MM.1S (cell line): ENCODE measurements around the gene RALGDS.

Source experiments
- EZH2 ChIP-seq: fragments of 300-600 bp; sonication (generic); optimal IDR thresholded peaks from 2 replicates; pipeline ENCODE3; 2017; ENCODE audit warnings: low read depth, mild to moderate bottlenecking, antibody characterized with exemption, low read length, mixed read lengths
- TF ChIP-seq, protein P1 (sequence below): fragments of 300-600 bp; sonication (generic); IDR thresholded peaks from 2 replicates; pipeline ENCODE4 v1.5.1; 2016; ENCODE audit warnings: antibody characterized with exemption, low read length, mixed read lengths

DNA sequence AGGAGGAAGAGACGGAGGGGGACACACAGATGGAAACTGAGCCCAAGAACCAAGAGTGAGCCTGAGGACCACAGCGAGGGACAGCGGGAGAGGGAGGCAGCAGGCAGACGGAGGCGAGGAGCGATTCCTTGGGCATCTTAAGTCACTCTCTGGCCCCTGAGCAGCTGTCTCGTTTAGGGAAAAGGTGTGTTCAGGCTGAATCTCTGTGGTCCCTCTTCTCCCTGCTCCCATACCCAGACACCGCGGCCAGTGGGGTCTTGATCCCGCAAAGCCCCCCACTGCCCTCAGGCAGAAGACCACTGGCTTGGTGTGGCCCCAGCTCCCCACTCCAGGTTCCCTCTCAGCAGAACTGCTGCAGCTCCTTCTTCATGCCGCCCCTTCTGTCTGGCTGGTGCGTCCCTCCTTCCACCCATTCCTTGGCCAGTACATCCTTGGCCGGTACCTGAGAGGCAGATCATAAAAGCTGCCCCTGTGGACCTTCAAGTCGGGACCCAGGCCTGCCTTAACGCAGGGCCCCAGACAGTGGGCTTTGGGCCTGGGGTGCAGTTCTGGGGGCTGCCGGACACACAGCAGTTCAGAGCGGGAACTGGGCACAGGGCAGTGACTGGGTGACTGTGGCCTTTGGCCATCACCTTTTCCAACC lies 5.8 kb upstream of the RALGDS start:
- no peak for TF ChIP-seq EZH2
- TF ChIP-seq, protein P1, sequence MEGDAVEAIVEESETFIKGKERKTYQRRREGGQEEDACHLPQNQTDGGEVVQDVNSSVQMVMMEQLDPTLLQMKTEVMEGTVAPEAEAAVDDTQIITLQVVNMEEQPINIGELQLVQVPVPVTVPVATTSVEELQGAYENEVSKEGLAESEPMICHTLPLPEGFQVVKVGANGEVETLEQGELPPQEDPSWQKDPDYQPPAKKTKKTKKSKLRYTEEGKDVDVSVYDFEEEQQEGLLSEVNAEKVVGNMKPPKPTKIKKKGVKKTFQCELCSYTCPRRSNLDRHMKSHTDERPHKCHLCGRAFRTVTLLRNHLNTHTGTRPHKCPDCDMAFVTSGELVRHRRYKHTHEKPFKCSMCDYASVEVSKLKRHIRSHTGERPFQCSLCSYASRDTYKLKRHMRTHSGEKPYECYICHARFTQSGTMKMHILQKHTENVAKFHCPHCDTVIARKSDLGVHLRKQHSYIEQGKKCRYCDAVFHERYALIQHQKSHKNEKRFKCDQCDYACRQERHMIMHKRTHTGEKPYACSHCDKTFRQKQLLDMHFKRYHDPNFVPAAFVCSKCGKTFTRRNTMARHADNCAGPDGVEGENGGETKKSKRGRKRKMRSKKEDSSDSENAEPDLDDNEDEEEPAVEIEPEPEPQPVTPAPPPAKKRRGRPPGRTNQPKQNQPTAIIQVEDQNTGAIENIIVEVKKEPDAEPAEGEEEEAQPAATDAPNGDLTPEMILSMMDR: no peak
